OCI-LY7 (cell line): ENCODE results near the gene SPATA4. TPM values are rescaled to one million over a fixed set of nuclear protein-coding genes. Genes with fewer than 3 reads are reported as not detected.

Experiments
- BruUV-seq: library from RNA; stranded (reverse); fragments of 400-500 nt; replicated peaks from 2 replicates; lab custom pipeline; 2021; lab: Mats Ljungman, UMichigan
- CTCF ChIA-PET: fragments of 300-600 bp; sonication (Branson Sonifier 250); formaldehyde crosslinking; loops from one replicate; lab custom pipeline; 2022; ENCODE audit warnings: antibody characterized with exemption; ENCODE audit not compliant: unreplicated experiment; lab: Charles Lee
- POLR2A ChIA-PET: fragments of 300-600 bp; sonication (Branson Sonifier 250); formaldehyde crosslinking; loops from one replicate; lab custom pipeline; 2022; ENCODE audit warnings: antibody characterized with exemption; lab: Charles Lee
- DNase-seq: peaks from one replicate; pipeline ENCODE4 v3.0.0-alpha.2; 2015; ENCODE audit warnings: low spot score
- H2AFZ ChIP-seq: fragments of 200-600 bp; sonication (generic), shearing (Covaris generic); 2 replicates; pipeline ENCODE4 v1.6.1; 2014; ENCODE audit warnings: mild to moderate bottlenecking, antibody characterized with exemption, low read length, moderate library complexity
- H3K27ac ChIP-seq: fragments of 200-600 bp; sonication (generic); 2 replicates; pipeline ENCODE4 v1.5.1; 2014; ENCODE audit warnings: mixed run types, low read depth, mild to moderate bottlenecking, moderate library complexity, low read length, inconsistent platforms; ENCODE audit not compliant: poor library complexity, severe bottlenecking
- H3K36me3 ChIP-seq: fragments of 200-600 bp; sonication (generic); 2 replicates; pipeline ENCODE4 v1.6.1; 2014; ENCODE audit warnings: mild to moderate bottlenecking, antibody characterized with exemption, low read length, moderate library complexity, mixed read lengths; ENCODE audit not compliant: insufficient read depth
- H3K4me1 ChIP-seq: fragments of 200-600 bp; sonication (generic); 2 replicates; pipeline ENCODE4 v1.5.1; 2014; ENCODE audit warnings: mild to moderate bottlenecking, low read length; ENCODE audit not compliant: insufficient read depth, poor library complexity, severe bottlenecking
- H3K4me2 ChIP-seq: fragments of 200-600 bp; sonication (generic); 2 replicates; pipeline ENCODE4 v1.6.1; 2014; ENCODE audit warnings: mild to moderate bottlenecking, low read length
- H3K4me3 ChIP-seq: fragments of 200-600 bp; sonication (generic); 2 replicates; pipeline ENCODE4 v1.5.1; 2014; ENCODE audit warnings: mild to moderate bottlenecking, low read depth, low read length; ENCODE audit not compliant: poor library complexity, severe bottlenecking
- H3K79me2 ChIP-seq: fragments of 200-600 bp; sonication (generic); 2 replicates; pipeline ENCODE4 v1.6.1; 2016; ENCODE audit warnings: low read depth, mild to moderate bottlenecking, low read length, moderate library complexity, mixed read lengths; ENCODE audit not compliant: insufficient read depth
- H3K9me2 ChIP-seq: fragments of 200-600 bp; sonication (generic); 2 replicates; pipeline ENCODE4 v1.6.1; 2016; ENCODE audit warnings: mild to moderate bottlenecking, low read length, mixed read lengths; ENCODE audit not compliant: insufficient read depth
- H3K9me3 ChIP-seq: fragments of 200-600 bp; sonication (generic); 2 replicates; pipeline ENCODE4 v1.6.1; 2014; ENCODE audit warnings: mild to moderate bottlenecking, mixed run types, low read length, mixed read lengths
- H4K20me1 ChIP-seq: fragments of 200-600 bp; sonication (generic); 2 replicates; pipeline ENCODE4 v1.6.1; 2014; ENCODE audit warnings: mild to moderate bottlenecking, antibody characterized with exemption, low read length, moderate library complexity, mixed read lengths; ENCODE audit not compliant: insufficient read depth
- EZH2phosphoT487 ChIP-seq: fragments of 200-600 bp; sonication (generic); IDR thresholded peaks from 2 replicates; pipeline ENCODE4 v1.6.1; 2018; ENCODE audit warnings: low read depth, borderline replicate concordance, mild to moderate bottlenecking, mixed run types, antibody characterized with exemption, low read length, moderate library complexity, mixed read lengths
- intact Hi-C: fragments of 100-400 bp; cut with micrococcal nuclease; formaldehyde crosslinking; loops from one replicate; pipeline ENCODE4 v1.10.0; 2022; ENCODE audit not compliant: unreplicated experiment
- total RNA-seq, 2 experiments: library from RNA; depleted of rRNA in 1 of 2; stranded (reverse); fragments of >200 nt in 1 of 2; shearing (Covaris generic) in 1 of 2; gene quantifications; 2 replicates each; pipeline ENCODE4 v1.2.3, GENCODE V29; 2014 to 2022
- TF ChIP-seq, protein P1 (sequence below): fragments of 200-600 bp; sonication (generic); conservative IDR thresholded peaks from 2 replicates; pipeline ENCODE4 v1.5.1; 2014; ENCODE audit warnings: mild to moderate bottlenecking, antibody characterized with exemption, low read length, moderate library complexity, mixed read lengths

Gene SPATA4
- total RNA-seq, 2 experiments from 2014 or later = not detected

DNA sequence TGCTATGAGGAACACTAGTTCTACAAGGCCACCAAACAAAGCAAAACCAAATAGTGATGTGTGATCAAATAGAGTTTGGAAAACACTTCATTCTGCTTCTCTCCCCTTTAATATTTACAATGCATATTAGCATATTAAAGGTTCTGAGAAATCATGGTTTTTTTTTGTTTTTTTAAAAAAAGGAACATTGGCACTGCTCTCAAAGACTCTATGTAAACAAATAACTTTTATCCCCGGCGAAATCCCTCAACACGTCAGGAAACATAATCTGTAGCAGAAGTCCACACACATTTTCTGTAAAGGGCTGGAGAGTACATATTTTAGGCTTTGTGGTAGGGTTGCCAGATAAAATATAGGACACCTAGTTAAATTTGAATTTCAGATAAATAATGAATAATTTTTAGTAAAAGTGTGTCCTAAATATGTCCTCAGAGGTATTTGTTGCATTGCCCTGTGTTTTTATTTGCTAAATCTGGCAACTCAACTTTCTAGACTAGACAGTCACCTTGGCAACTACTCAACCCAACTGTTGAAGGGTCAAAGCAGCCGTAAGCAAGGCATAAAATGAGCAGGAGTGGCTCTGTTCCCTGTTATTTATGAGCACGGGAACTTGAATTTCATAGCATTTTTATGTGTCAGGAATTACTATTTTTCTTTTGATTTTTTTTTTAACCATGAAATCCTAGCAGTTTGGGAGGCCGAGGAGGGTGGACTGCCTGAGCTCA is 8.6 kb downstream of the SPATA4 start:
- DNase-seq = no peak
- Histone ChIP-seq H3K27ac (no peak overlapping the region), H3K4me1 (no peaks in the 10 kb centered on the region), H4K20me1 (no peaks in the 10 kb centered on the region), H3K79me2 (no peaks in the 10 kb centered on the region), H3K36me3 (no peaks in the 10 kb centered on the region), H3K4me3 (no peak overlapping the region), H3K4me2 (no peak overlapping the region), H3K9me2 (no peaks in the 10 kb centered on the region), H3K9me3 (no peaks in the 10 kb centered on the region), H2AFZ (no peak overlapping the region)
- no peak for TF ChIP-seq EZH2phosphoT487
- TF ChIP-seq, protein P1, sequence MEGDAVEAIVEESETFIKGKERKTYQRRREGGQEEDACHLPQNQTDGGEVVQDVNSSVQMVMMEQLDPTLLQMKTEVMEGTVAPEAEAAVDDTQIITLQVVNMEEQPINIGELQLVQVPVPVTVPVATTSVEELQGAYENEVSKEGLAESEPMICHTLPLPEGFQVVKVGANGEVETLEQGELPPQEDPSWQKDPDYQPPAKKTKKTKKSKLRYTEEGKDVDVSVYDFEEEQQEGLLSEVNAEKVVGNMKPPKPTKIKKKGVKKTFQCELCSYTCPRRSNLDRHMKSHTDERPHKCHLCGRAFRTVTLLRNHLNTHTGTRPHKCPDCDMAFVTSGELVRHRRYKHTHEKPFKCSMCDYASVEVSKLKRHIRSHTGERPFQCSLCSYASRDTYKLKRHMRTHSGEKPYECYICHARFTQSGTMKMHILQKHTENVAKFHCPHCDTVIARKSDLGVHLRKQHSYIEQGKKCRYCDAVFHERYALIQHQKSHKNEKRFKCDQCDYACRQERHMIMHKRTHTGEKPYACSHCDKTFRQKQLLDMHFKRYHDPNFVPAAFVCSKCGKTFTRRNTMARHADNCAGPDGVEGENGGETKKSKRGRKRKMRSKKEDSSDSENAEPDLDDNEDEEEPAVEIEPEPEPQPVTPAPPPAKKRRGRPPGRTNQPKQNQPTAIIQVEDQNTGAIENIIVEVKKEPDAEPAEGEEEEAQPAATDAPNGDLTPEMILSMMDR = no peak
- intact Hi-C loops = no loop called here
- no TSS peak for BruUV-seq
- ChIA-PET CTCF (no interaction called here), POLR2A (interaction anchor here (0.7 kb wide), 1 partner anchor 472 kb away, joined by 4 read pairs; no protein-coding TSS in a partner anchor)

DNA sequence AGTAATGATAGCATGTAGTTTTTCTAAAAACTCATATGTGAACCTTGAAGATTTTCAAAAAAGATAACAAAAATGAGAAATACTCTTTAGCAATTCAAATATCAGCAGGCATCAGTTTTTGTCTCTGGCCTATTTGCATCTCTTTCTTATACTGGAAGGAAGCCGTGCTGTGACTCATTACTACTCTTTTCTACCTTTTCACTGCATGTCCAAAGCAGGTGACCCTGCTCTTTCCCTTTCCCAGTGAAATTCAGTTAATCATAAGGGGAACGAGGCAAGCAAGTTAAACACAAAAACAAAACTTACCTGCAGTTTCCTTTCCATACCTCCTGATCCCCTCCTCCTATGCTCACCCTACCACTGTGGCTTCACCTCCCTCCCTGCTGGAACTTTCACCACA is 9.3 kb downstream of the SPATA4 start:
- DNase-seq = no peak
- TF ChIP-seq, protein P1 = no peak
- no peak for TF ChIP-seq EZH2phosphoT487
- H3K4me3 ChIP-seq = no peak overlapping the region
- no peaks in the 10 kb centered on the region for H3K36me3 ChIP-seq
- H2AFZ ChIP-seq = no peak overlapping the region
- H3K4me2 ChIP-seq = no peak overlapping the region
- H3K9me2 ChIP-seq = no peaks in the 10 kb centered on the region
- intact Hi-C loops = no loop called here
- no peaks in the 10 kb centered on the region for H3K4me1 ChIP-seq
- ChIA-PET POLR2A (no interaction called here), CTCF (no interaction called here)
- H3K9me3 ChIP-seq = no peaks in the 10 kb centered on the region
- no peak overlapping the region for H3K27ac ChIP-seq
- no peaks in the 10 kb centered on the region for H4K20me1 ChIP-seq
- H3K79me2 ChIP-seq = no peaks in the 10 kb centered on the region
- BruUV-seq = no TSS peak

DNA sequence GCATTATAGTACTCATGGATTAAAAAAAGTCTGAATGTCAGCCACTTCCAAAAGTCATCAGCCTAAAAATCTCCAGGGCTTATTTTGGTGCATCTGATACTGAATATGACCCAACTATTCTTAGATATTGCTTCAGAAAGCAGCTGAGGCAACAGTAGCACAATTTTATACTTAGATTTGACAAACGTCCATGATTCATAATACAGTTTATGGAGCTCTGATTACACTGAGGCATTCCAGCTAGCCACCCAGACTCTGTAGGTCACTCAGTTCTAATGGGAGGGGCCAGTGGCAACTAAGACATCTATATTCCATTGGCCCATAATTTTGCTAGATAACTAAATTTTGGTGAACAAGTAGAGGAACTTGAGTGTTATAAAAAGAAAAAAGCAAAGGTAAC is 10.3 kb downstream of the SPATA4 start:
- H3K27ac ChIP-seq = no peak overlapping the region
- no peak overlapping the region for H3K4me2 ChIP-seq
- intact Hi-C loops = no loop called here
- H3K4me1 ChIP-seq = no peaks in the 10 kb centered on the region
- CTCF ChIA-PET = no interaction called here
- H4K20me1 ChIP-seq = no peaks in the 10 kb centered on the region
- no TSS peak for BruUV-seq
- H3K79me2 ChIP-seq = no peaks in the 10 kb centered on the region
- H3K36me3 ChIP-seq = no peaks in the 10 kb centered on the region
- no peaks in the 10 kb centered on the region for H3K9me3 ChIP-seq
- H3K9me2 ChIP-seq = no peaks in the 10 kb centered on the region
- H3K4me3 ChIP-seq = no peak overlapping the region
- TF ChIP-seq EZH2phosphoT487 = no peak
- TF ChIP-seq, protein P1 = no peak
- POLR2A ChIA-PET = no interaction called here
- no peak for DNase-seq
- H2AFZ ChIP-seq = no peak overlapping the region
